PFSK-1 (cell line): ENCODE results near the gene CHST11.

ENCODE experiments used
- FOXP2 ChIP-seq: optimal IDR thresholded peaks from 2 replicates; pipeline ENCODE3; 2011; ENCODE audit warnings: borderline replicate concordance, control low read depth, inconsistent platforms; ENCODE audit not compliant: insufficient read depth; ENCODE audit errors: extremely low read length, extremely low read depth
- POLR2AphosphoS5 ChIP-seq: IDR thresholded peaks from 2 replicates; pipeline ENCODE4 v1.6.1; 2012; ENCODE audit warnings: low read depth, mild to moderate bottlenecking, control low read depth, low read length, moderate library complexity
- REST ChIP-seq, 2 experiments: IDR thresholded peaks; 2 replicates each; pipeline versions ENCODE4 v1.6.1 to v1.8.0; 2011 to 2012; ENCODE audit warnings: low read depth in 2 of 2, low read length in 2 of 2, control low read depth in 1 of 2, inconsistent platforms in 1 of 2, mild to moderate bottlenecking in 1 of 2, moderate library complexity in 1 of 2; ENCODE audit not compliant: insufficient read depth in 1 of 2
- SIN3A ChIP-seq: IDR thresholded peaks from 2 replicates; pipeline ENCODE4 v1.6.1; 2012; ENCODE audit warnings: mild to moderate bottlenecking, low read length, moderate library complexity, borderline replicate concordance; ENCODE audit not compliant: insufficient read depth
- TAF1 ChIP-seq: IDR thresholded peaks from 2 replicates; pipeline ENCODE4 v1.6.1; 2012; ENCODE audit warnings: low read length, control low read depth, borderline replicate concordance; ENCODE audit not compliant: insufficient read depth

GRCh38 chr12:104410786-104411185, 46.0 kb upstream of the CHST11 start:
- TF ChIP-seq REST (IDR thresholded peaks at IDR 0.05; ENCODE audit: insufficient read depth in 1 of 2, low read depth in 2 of 2, low read length in 2 of 2) (no peak), TAF1 (no peak), POLR2AphosphoS5 (no peak), SIN3A (no peak), FOXP2 (no peak)
